WTC11 (cell line): ENCODE data around the gene PERP. TPM values are rescaled to one million over a fixed set of nuclear protein-coding genes. Genes with fewer than 3 reads are reported as not detected.

Experiments
- ATAC-seq: fragments of 200-7000 bp; cut with Tn5 transposase; 2 replicates; pipeline ENCODE4 v1.10.0; 2021; ENCODE audit warnings: mild to moderate bottlenecking, moderate library complexity
- CTCF ChIA-PET: fragments of 300-600 bp; sonication (Branson Sonifier 250); formaldehyde crosslinking; loops from one replicate; lab custom pipeline; 2021; ENCODE audit warnings: antibody characterized with exemption; lab: Charles Lee
- POLR2A ChIA-PET: fragments of 350-600 bp; sonication (Branson Sonifier 250); formaldehyde crosslinking; loops from one replicate; lab custom pipeline; 2021; ENCODE audit warnings: antibody characterized with exemption; lab: Charles Lee
- DNase-seq: peaks from one replicate; pipeline ENCODE4 v3.0.0; 2021; ENCODE audit warnings: low spot score
- H3K27ac Mint-ChIP-seq: 2 replicates; pipeline ENCODE4 v1.8.0; 2021; ENCODE audit warnings: mixed read lengths
- H3K27me3 Mint-ChIP-seq: 2 replicates; pipeline ENCODE4 v1.8.0; 2021; ENCODE audit warnings: low read depth, mild to moderate bottlenecking, moderate library complexity, mixed read lengths
- H3K36me3 Mint-ChIP-seq: 2 replicates; pipeline ENCODE4 v1.8.0; 2021; ENCODE audit warnings: mixed read lengths
- H3K4me1 Mint-ChIP-seq: 2 replicates; pipeline ENCODE4 v1.8.0; 2022; ENCODE audit warnings: mixed read lengths
- H3K4me3 Mint-ChIP-seq: 2 replicates; pipeline ENCODE4 v1.8.0; 2021; ENCODE audit warnings: mild to moderate bottlenecking, moderate library complexity, mixed read lengths
- H3K9me3 Mint-ChIP-seq: 2 replicates; pipeline ENCODE4 v1.8.0; 2021; ENCODE audit warnings: mixed read lengths
- ATF1 ChIP-seq: sonication (generic); formaldehyde crosslinking; IDR thresholded peaks from 2 replicates; pipeline ENCODE4 v1.8.1; 2023; ENCODE audit warnings: mild to moderate bottlenecking, moderate library complexity, missing genetic modification reagents
- ATF6 ChIP-seq: sonication (generic); formaldehyde crosslinking; IDR thresholded peaks from 2 replicates; pipeline ENCODE4 v1.8.1; 2023; ENCODE audit warnings: mild to moderate bottlenecking, missing genetic modification reagents
- CBFB ChIP-seq: sonication (generic); formaldehyde crosslinking; IDR thresholded peaks from 2 replicates; pipeline ENCODE4 v1.8.1; 2022; ENCODE audit warnings: mild to moderate bottlenecking, low read depth, missing genetic modification reagents
- FOXJ3 ChIP-seq: sonication (generic); formaldehyde crosslinking; IDR thresholded peaks from 2 replicates; pipeline ENCODE4 v1.9.0; 2021; ENCODE audit warnings: missing genetic modification reagents, mild to moderate bottlenecking, borderline replicate concordance
- GTF2I ChIP-seq: fragments of 250-450 bp; sonication (Bioruptor Pico); conservative IDR thresholded peaks from 2 replicates; pipeline ENCODE4 v1.4.0; 2021; ENCODE audit warnings: mild to moderate bottlenecking
- NR1H2 ChIP-seq: sonication (generic); formaldehyde crosslinking; IDR thresholded peaks from 2 replicates; pipeline ENCODE4 v1.9.0; 2021; ENCODE audit warnings: mild to moderate bottlenecking, moderate library complexity, missing genetic modification reagents
- NR3C1 ChIP-seq: sonication (generic); formaldehyde crosslinking; conservative IDR thresholded peaks from 2 replicates; pipeline ENCODE4 v1.8.1; 2023; ENCODE audit warnings: low read depth, mild to moderate bottlenecking, missing genetic modification reagents
- SMAD4 ChIP-seq: sonication (generic); formaldehyde crosslinking; IDR thresholded peaks from 2 replicates; pipeline ENCODE4 v1.8.0; 2022; ENCODE audit warnings: mild to moderate bottlenecking, missing genetic modification reagents
- TCF7 ChIP-seq: sonication (generic); formaldehyde crosslinking; IDR thresholded peaks from 2 replicates; pipeline ENCODE4 v1.8.0; 2022; ENCODE audit warnings: mild to moderate bottlenecking, low read depth, missing genetic modification reagents, moderate library complexity
- TEAD1 ChIP-seq: sonication (generic); formaldehyde crosslinking; IDR thresholded peaks from 2 replicates; pipeline ENCODE4 v1.8.0; 2022; ENCODE audit warnings: mild to moderate bottlenecking, missing genetic modification reagents
- TP53 ChIP-seq: sonication (generic); formaldehyde crosslinking; IDR thresholded peaks from 2 replicates; pipeline ENCODE4 v1.8.1; 2023; ENCODE audit warnings: mild to moderate bottlenecking, missing genetic modification reagents
- ZNF219 ChIP-seq: sonication (generic); formaldehyde crosslinking; IDR thresholded peaks from 2 replicates; pipeline ENCODE4 v1.8.0; 2023; ENCODE audit warnings: missing genetic modification reagents, mild to moderate bottlenecking, borderline replicate concordance
- ZNF263 ChIP-seq: sonication (generic); formaldehyde crosslinking; IDR thresholded peaks from 2 replicates; pipeline ENCODE4 v1.8.1; 2022; ENCODE audit warnings: low read depth, mild to moderate bottlenecking, moderate library complexity, missing genetic modification reagents
- ZNF423 ChIP-seq: fragments of 250-450 bp; sonication (Bioruptor Pico); IDR thresholded peaks from 2 replicates; pipeline ENCODE4 v2.1.2; 2022; ENCODE audit warnings: mild to moderate bottlenecking, moderate library complexity
- total RNA-seq: library from RNA; stranded (reverse); gene quantifications from 3 replicates; pipeline ENCODE4 v1.2.3, GENCODE V29; 2021
- TF ChIP-seq, protein P1 (sequence below): sonication (generic); formaldehyde crosslinking; conservative IDR thresholded peaks from 2 replicates; pipeline ENCODE4 v1.8.1; 2023; ENCODE audit warnings: mild to moderate bottlenecking, low read depth, missing genetic modification reagents, moderate library complexity
- TF ChIP-seq, protein P2 (sequence below): sonication (generic); formaldehyde crosslinking; IDR thresholded peaks from 2 replicates; pipeline ENCODE4 v1.8.1; 2022; ENCODE audit warnings: mild to moderate bottlenecking, moderate library complexity, missing genetic modification reagents

Gene PERP
- total RNA-seq, 1 experiment from 2014 or later, result 26.9 TPM

DNA sequence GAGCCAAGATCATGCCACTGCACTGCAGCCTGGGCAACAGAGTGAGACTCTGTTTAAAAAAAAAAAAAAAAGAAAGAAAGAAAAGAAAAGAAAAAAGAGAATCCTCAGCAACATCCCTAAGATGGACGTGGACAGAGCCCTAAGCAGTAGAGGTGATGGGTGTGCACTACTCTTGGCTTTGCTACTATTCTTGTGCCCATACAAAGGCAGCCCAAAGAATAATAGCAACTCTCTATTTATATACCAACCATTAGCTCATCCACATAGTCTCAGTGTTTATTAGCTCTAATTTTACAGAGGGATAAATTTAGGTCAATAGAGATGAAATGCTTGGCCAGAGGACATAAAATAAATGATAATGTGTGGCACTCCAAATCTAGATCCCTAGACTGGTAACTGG, 62.2 kb downstream of the PERP start:
- DNase-seq (no peak), ATAC-seq (no peak)
- Mint-ChIP-seq H3K36me3 (no peaks in the 10 kb centered on the region), H3K9me3 (peaks cover 21% of the 10 kb centered on the region), H3K4me1 (peaks cover 3% of the 10 kb centered on the region; the same call in 1 of the 2 replicates), H3K27ac (no peak overlapping the region), H3K27me3 (no peaks in the 10 kb centered on the region), H3K4me3 (no peak overlapping the region)
- ChIA-PET POLR2A (no interaction called here), CTCF (no interaction called here)
- no peak for TF ChIP-seq ZNF423 (CRISPR knock-in tag)
- no peak for TF ChIP-seq GTF2I (CRISPR knock-in tag)
- no peak for TF ChIP-seq ZNF219 (CRISPR knock-in tag)
- TF ChIP-seq CBFB (CRISPR knock-in tag), result no peak
- no peak for TF ChIP-seq FOXJ3
- no peak for TF ChIP-seq NR3C1
- no peak for TF ChIP-seq ATF6
- no peak for TF ChIP-seq SMAD4 (CRISPR knock-in tag)
- TF ChIP-seq TEAD1, result no peak
- TF ChIP-seq NR1H2 (CRISPR knock-in tag), result no peak
- TF ChIP-seq TP53 (CRISPR knock-in tag), result no peak
- TF ChIP-seq, protein P1, sequence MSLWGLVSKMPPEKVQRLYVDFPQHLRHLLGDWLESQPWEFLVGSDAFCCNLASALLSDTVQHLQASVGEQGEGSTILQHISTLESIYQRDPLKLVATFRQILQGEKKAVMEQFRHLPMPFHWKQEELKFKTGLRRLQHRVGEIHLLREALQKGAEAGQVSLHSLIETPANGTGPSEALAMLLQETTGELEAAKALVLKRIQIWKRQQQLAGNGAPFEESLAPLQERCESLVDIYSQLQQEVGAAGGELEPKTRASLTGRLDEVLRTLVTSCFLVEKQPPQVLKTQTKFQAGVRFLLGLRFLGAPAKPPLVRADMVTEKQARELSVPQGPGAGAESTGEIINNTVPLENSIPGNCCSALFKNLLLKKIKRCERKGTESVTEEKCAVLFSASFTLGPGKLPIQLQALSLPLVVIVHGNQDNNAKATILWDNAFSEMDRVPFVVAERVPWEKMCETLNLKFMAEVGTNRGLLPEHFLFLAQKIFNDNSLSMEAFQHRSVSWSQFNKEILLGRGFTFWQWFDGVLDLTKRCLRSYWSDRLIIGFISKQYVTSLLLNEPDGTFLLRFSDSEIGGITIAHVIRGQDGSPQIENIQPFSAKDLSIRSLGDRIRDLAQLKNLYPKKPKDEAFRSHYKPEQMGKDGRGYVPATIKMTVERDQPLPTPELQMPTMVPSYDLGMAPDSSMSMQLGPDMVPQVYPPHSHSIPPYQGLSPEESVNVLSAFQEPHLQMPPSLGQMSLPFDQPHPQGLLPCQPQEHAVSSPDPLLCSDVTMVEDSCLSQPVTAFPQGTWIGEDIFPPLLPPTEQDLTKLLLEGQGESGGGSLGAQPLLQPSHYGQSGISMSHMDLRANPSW (CRISPR knock-in tag), result no peak
- TF ChIP-seq, protein P2, sequence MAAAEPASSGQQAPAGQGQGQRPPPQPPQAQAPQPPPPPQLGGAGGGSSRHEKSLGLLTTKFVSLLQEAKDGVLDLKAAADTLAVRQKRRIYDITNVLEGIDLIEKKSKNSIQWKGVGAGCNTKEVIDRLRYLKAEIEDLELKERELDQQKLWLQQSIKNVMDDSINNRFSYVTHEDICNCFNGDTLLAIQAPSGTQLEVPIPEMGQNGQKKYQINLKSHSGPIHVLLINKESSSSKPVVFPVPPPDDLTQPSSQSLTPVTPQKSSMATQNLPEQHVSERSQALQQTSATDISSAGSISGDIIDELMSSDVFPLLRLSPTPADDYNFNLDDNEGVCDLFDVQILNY, result no peak
- no peak for TF ChIP-seq TCF7 (CRISPR knock-in tag)
- TF ChIP-seq ZNF263 (CRISPR knock-in tag), result no peak

DNA sequence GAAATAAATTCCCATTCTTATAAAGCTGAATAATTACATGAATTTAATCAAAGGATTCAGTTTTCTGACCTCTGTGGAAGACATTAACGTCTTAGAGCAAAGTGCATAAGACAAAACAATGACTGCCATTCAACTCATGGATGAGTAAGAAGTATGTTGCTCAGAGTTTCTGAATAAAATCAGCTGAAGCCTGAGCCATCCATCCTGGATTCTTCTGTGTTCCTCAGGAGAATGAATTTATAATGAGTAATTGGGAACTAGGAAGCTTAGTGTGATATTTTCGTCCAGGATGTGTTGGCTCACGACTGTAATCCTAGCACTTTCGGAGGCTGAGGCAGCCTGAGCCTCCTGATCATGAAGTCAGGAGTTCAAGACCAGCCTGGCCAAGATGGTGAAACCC, 62.8 kb downstream of the PERP start:
- Mint-ChIP-seq H3K36me3 (no peaks in the 10 kb centered on the region), H3K4me3 (no peak overlapping the region), H3K27me3 (no peaks in the 10 kb centered on the region), H3K27ac (no peak overlapping the region), H3K9me3 (peaks cover 21% of the 10 kb centered on the region), H3K4me1 (peaks cover 3% of the 10 kb centered on the region; the same call in 1 of the 2 replicates)
- CTCF ChIA-PET, result no interaction called here
- no peak for DNase-seq
- no peak for ATAC-seq
- no peak for TF ChIP-seq ATF1 (CRISPR knock-in tag)
- POLR2A ChIA-PET, result no interaction called here

Other genes starting within 250 kb of the PERP start
- 3.0 to 4.7 TPM (median 4.2 TPM) in 3 replicates for gene TNFAIP3, start 240.2 kb downstream of the PERP start, total RNA-seq
- gene ARFGEF3, start 54.5 kb upstream of the PERP start, total RNA-seq, result 20.0 to 20.5 TPM (median 20.1 TPM) in 3 replicates
- not detected in 3 replicates for gene PBOV1, start 111.1 kb upstream of the PERP start, total RNA-seq